A673 (cell line): ENCODE results near the gene SYT7.

ENCODE experiments used
- CTCF ChIP-seq: fragments of 300-800, 200-600 bp; sonication (generic); conservative IDR thresholded peaks from 2 replicates; pipeline ENCODE4 v1.5.1; 2017; ENCODE audit warnings: low read depth, mild to moderate bottlenecking, antibody characterized with exemption, low read length, moderate library complexity, mixed read lengths
- EZH2 ChIP-seq: fragments of 200-600 bp; sonication (generic); IDR thresholded peaks from 2 replicates; pipeline ENCODE4 v1.6.1; 2017; ENCODE audit warnings: borderline replicate concordance, low read depth, mild to moderate bottlenecking, mixed read lengths, antibody characterized with exemption, low read length; ENCODE audit not compliant: poor library complexity, severe bottlenecking

DNA sequence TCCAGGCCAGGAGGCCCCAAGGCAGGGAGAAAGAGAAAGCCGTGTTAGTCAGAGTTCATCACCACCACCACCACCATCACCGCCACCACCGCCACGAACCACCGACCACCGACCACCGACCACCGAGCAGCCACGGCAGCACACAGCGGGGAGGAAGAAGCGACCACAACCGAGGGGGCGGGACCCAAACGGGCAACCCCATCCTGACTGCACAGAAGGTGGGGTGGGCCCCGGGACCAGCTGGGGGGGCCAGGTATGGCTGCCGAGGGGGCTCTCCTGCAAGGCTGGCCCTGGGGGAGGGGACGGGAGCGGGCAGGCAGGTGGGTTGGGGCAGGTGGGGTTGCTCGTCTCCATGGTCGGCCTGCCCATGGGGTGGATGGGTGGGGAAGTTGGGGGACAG, 34.2 kb downstream of the SYT7 start:
- no peak for TF ChIP-seq CTCF
- no peak for TF ChIP-seq EZH2
